HepG2 (cell line): Measurements from ENCODE around the gene JAZF1. TPM values are rescaled to one million over a fixed set of nuclear protein-coding genes. Genes with fewer than 3 reads are reported as not detected.

Experiments used
- ATAC-seq: fragments of 200-7000 bp; cut with Tn5 transposase; 3 replicates; pipeline ENCODE4 v1.9.1; 2020; ENCODE audit warnings: mild to moderate bottlenecking, moderate library complexity
- BruUV-seq: library from RNA; stranded (reverse); fragments of 400-500 nt; replicated peaks from 2 replicates; lab custom pipeline; 2021; lab: Mats Ljungman, UMichigan
- CTCF ChIA-PET: fragments of 300-600 bp; formaldehyde crosslinking; extraction: SDS; loops from one replicate; lab custom pipeline; 2021; ENCODE audit warnings: low total read pairs, inconsistent platforms, low intra/inter-chr PET ratio; lab: Yijun Ruan, JAX
- POLR2A ChIA-PET: fragments of 350-600 bp; sonication (Branson Sonifier 250); formaldehyde crosslinking; loops from one replicate; lab custom pipeline; 2020; ENCODE audit warnings: antibody characterized with exemption, inconsistent platforms; lab: Yijun Ruan, JAX
- DNase-seq: peaks from one replicate; pipeline ENCODE4 v3.0.0-alpha.2; 2015; ENCODE audit warnings: low spot score
- FAIRE-seq: peaks from 3 replicates; lab custom pipeline; 2011; peaks lifted over from hg19 to GRCh38; lab: Jason Lieb, UNC
- H2AFZ ChIP-seq: one replicate; pipeline ENCODE4 v1.6.1; 2011; ENCODE audit warnings: low read length, inconsistent platforms
- H3K27ac ChIP-seq: fragments of 300-600 bp; 3 replicates; pipeline ENCODE4 v1.8.0; 2011; ENCODE audit warnings: mixed run types, mild to moderate bottlenecking, mixed read lengths, low read length, inconsistent platforms; ENCODE audit not compliant: insufficient read depth; ENCODE audit errors: extremely low read length
- H3K27me3 ChIP-seq, 2 experiments: fragments of 200-600 bp in 1 of 2; 2 replicates in 1 of 2; 3 replicates in 1 of 2; pipeline versions ENCODE4 v1.6.0 to v1.8.0; 2011; ENCODE audit warnings: low read length in 2 of 2, mild to moderate bottlenecking in 2 of 2, moderate library complexity in 2 of 2, inconsistent platforms in 1 of 2; ENCODE audit not compliant: insufficient read depth in 2 of 2, control insufficient read depth in 1 of 2
- H3K36me3 ChIP-seq, 2 experiments: fragments of 200-600 bp in 1 of 2; replicated peaks in 1 of 2; 2 replicates in 1 of 2; 3 replicates in 1 of 2; pipeline versions ENCODE4 v1.5.1 to v1.8.0; 2011; ENCODE audit warnings: low read length in 2 of 2, inconsistent platforms in 1 of 2; ENCODE audit not compliant: insufficient read depth in 2 of 2, control insufficient read depth in 1 of 2
- H3K4me1 ChIP-seq: 2 replicates; pipeline ENCODE4 v1.5.1; 2012; ENCODE audit warnings: low read length, inconsistent platforms; ENCODE audit not compliant: insufficient read depth
- H3K4me2 ChIP-seq: 2 replicates; pipeline ENCODE4 v1.6.0; 2011; ENCODE audit warnings: low read depth, low read length, inconsistent platforms
- H3K4me3 ChIP-seq, 3 experiments: fragments of 200-600 bp in 1 of 3; sonication (generic), shearing (Covaris generic) in 1 of 3; replicated peaks in 1 of 3; 2 replicates each; pipeline ENCODE4 v1.5.1; 2011 to 2016; ENCODE audit warnings: low read length in 3 of 3, inconsistent platforms in 2 of 3, low read depth in 2 of 3, mild to moderate bottlenecking in 2 of 3, control low read depth in 1 of 3, mixed read lengths in 1 of 3; ENCODE audit not compliant: insufficient read depth in 1 of 3
- H3K79me2 ChIP-seq: one replicate; pipeline ENCODE4 v1.6.1; 2011; ENCODE audit warnings: low read length, inconsistent platforms; ENCODE audit not compliant: insufficient read depth
- H3K9ac ChIP-seq: 2 replicates; pipeline ENCODE4 v1.6.0; 2011; ENCODE audit warnings: mild to moderate bottlenecking, low read depth, low read length, inconsistent platforms; ENCODE audit not compliant: insufficient read depth
- H3K9me3 ChIP-seq: 2 replicates; pipeline ENCODE4 v1.5.1; 2012; ENCODE audit warnings: mild to moderate bottlenecking, low read length
- H4K20me1 ChIP-seq: 2 replicates; pipeline ENCODE4 v1.6.0; 2011; ENCODE audit warnings: inconsistent platforms, mild to moderate bottlenecking, low read length, moderate library complexity; ENCODE audit not compliant: insufficient read depth
- E2F1 ChIP-seq: sonication (generic); formaldehyde crosslinking; IDR thresholded peaks from 2 replicates; pipeline ENCODE4 v1.5.0; 2020; ENCODE audit warnings: missing genetic modification reagents
- NCOR1 ChIP-seq: fragments of 200-600 bp; sonication (generic); IDR thresholded peaks from 2 replicates; pipeline ENCODE4 v1.7.0; 2017; ENCODE audit warnings: antibody characterized with exemption, low read length, borderline replicate concordance
- SMARCE1 ChIP-seq: fragments of 450-650 bp; IDR thresholded peaks from 2 replicates; pipeline ENCODE4 v1.6.1; 2017; ENCODE audit warnings: borderline replicate concordance
- ZFP36 ChIP-seq: fragments of 150-350 bp; IDR thresholded peaks from 2 replicates; pipeline ENCODE4 v1.6.1; 2018; ENCODE audit warnings: borderline replicate concordance, low read length, low read depth; ENCODE audit not compliant: partially characterized antibody
- ZMYM2 ChIP-seq: sonication (generic); formaldehyde crosslinking; IDR thresholded peaks from 2 replicates; pipeline ENCODE4 v1.8.0; 2022; ENCODE audit warnings: mild to moderate bottlenecking, missing genetic modification reagents
- ZNF10 ChIP-seq: sonication (generic); formaldehyde crosslinking; IDR thresholded peaks from 2 replicates; pipeline ENCODE4 v1.4.0; 2020; ENCODE audit warnings: mild to moderate bottlenecking, low read depth, missing genetic modification reagents, borderline replicate concordance
- ZNF264 ChIP-seq: sonication (generic); formaldehyde crosslinking; IDR thresholded peaks from 2 replicates; pipeline ENCODE4 v1.4.0; 2020; ENCODE audit warnings: missing genetic modification reagents
- ZNF484 ChIP-seq: sonication (generic); formaldehyde crosslinking; IDR thresholded peaks from 2 replicates; pipeline ENCODE4 v1.5.1; 2020; ENCODE audit warnings: mild to moderate bottlenecking, low read depth, missing genetic modification reagents, borderline replicate concordance
- ZNF772 ChIP-seq: sonication (generic); formaldehyde crosslinking; IDR thresholded peaks from 2 replicates; pipeline ENCODE4 v1.5.0; 2020; ENCODE audit warnings: mild to moderate bottlenecking, missing genetic modification reagents
- ZNF777 ChIP-seq: sonication (generic); formaldehyde crosslinking; IDR thresholded peaks from 2 replicates; pipeline ENCODE4 v1.4.0; 2020; ENCODE audit warnings: missing genetic modification reagents
- ZSCAN31 ChIP-seq: sonication (generic); formaldehyde crosslinking; IDR thresholded peaks from 2 replicates; pipeline ENCODE4 v1.5.0; 2020; ENCODE audit warnings: low read depth, mild to moderate bottlenecking, missing genetic modification reagents
- WGBS: methylation state at CpG from one replicate; pipeline ENCODE4 v1.1.6; 2017; ENCODE audit warnings: low lambda C conversion rate; 5-methylcytosine and 5-hydroxymethylcytosine counted together
- in situ Hi-C: cut with HindIII; loops from 2 replicates; pipeline ENCODE4 v1.10.0; 2017; ENCODE audit warnings: low pct_unique_long_range_greater_than_20kb; ENCODE audit not compliant: extremely low pct_ligation_motif_present
- intact Hi-C: fragments of 100-400 bp; cut with micrococcal nuclease; formaldehyde crosslinking; loops from one replicate; pipeline ENCODE4 v1.10.0; 2022; ENCODE audit not compliant: unreplicated experiment
- polyA plus RNA-seq, 8 experiments: library from polyadenylated mRNA; depleted of rRNA in 3 of 8; stranded (reverse) in 7 of 8; unstranded in 1 of 8; fragments of >200 nt; fragmentation: Illumina TruSeq in 4 of 8; extraction: Trizol in 4 of 8; gene quantifications; 2 replicates each; pipeline versions ENCODE4 v1.2.1 to v1.2.3, GENCODE V29; 2011 to 2016; ENCODE audit warnings: low read depth in 4 of 8, missing spikeins in 1 of 8, mixed read lengths in 1 of 8; ENCODE audit not compliant: insufficient read depth in 1 of 8
- total RNA-seq, 5 experiments: library from RNA; depleted of rRNA; stranded (reverse); fragments of >200 nt; fragmentation: Illumina TruSeq; extraction: Trizol; gene quantifications; 2 replicates each; pipeline ENCODE4 v1.2.3, GENCODE V29; 2016; ENCODE audit warnings: low read depth in 1 of 5

JAZF1 gene
- total and polyA plus RNA-seq, 2 of the 13 experiments (the other 11 are each of a cell fraction or from before 2014, with no cell fraction given): not detected

- TF ChIP-seq ZNF484 (CRISPR knock-in tag) (no peak), ZNF772 (CRISPR knock-in tag) (no peak)
Observed at GRCh38 chr7:27998382-27998781, 182.2 kb downstream of the JAZF1 start (continued).

- no peaks in the 10 kb centered on the region for H3K79me2 ChIP-seq
- no peak overlapping the region for H3K4me3 ChIP-seq
- in situ Hi-C loops (no loop called here), intact Hi-C loops (no loop called here)
- no peak for TF ChIP-seq ZSCAN31 (CRISPR knock-in tag)
- TF ChIP-seq ZFP36: no peak
- no peak overlapping the region for H3K4me2 ChIP-seq
- BruUV-seq: no TSS peak
- no peak overlapping the region for H3K9ac ChIP-seq
- DNase-seq: no peak
- no peak for ATAC-seq
- POLR2A ChIA-PET: no interaction called here
- H2AFZ ChIP-seq: no peak overlapping the region
- no peaks in the 10 kb centered on the region for H3K9me3 ChIP-seq
- H3K27me3 ChIP-seq: peaks cover 0 to 14% of the 10 kb centered on the region in 2 experiments; a peak in 2 of 5 replicates
- H3K4me1 ChIP-seq: no peaks in the 10 kb centered on the region
- CTCF ChIA-PET: no interaction called here
- FAIRE-seq: no peak
- no peaks in the 10 kb centered on the region for H4K20me1 ChIP-seq
- no peak overlapping the region for H3K27ac ChIP-seq
- WGBS: 0% methylated on average over 1 of the region's 1 CpG
- H3K36me3 ChIP-seq: no peaks in the 10 kb centered on the region
Observed at GRCh38 chr7:27997188-27997707, 183.3 kb downstream of the JAZF1 start.

GRCh38 chr7:27996141-27996540, 184.5 kb downstream of the JAZF1 start:
- intact Hi-C loops (no loop called here), in situ Hi-C loops (no loop called here)
- BruUV-seq: no TSS peak
- Histone ChIP-seq H3K9ac (no peak overlapping the region), H2AFZ (no peak overlapping the region), H3K4me2 (no peak overlapping the region), H3K4me3 (no peak overlapping the region), H3K27me3 (peaks cover 0 to 14% of the 10 kb centered on the region in 2 experiments; a peak in 2 of 5 replicates), H3K36me3 (no peaks in the 10 kb centered on the region)
- POLR2A ChIA-PET: no interaction called here
- 47% methylated on average over 6 of the region's 7 CpGs for WGBS
- no peak for TF ChIP-seq ZNF10 (CRISPR knock-in tag)
- no peak for TF ChIP-seq ZNF264 (CRISPR knock-in tag)
- TF ChIP-seq ZNF777 (CRISPR knock-in tag): no peak
- TF ChIP-seq ZMYM2: no peak
- no peak for TF ChIP-seq NCOR1
- TF ChIP-seq SMARCE1: no peak
- TF ChIP-seq E2F1 (CRISPR knock-in tag): no peak
- TF ChIP-seq, all 625 proteins: peak for 0
- Histone ChIP-seq H3K79me2 (no peaks in the 10 kb centered on the region), H3K4me1 (no peaks in the 10 kb centered on the region), H3K9me3 (no peaks in the 10 kb centered on the region), H3K27ac (no peak overlapping the region), H4K20me1 (no peaks in the 10 kb centered on the region)
- ATAC-seq (no peak), DNase-seq (no peak), FAIRE-seq (no peak)
- CTCF ChIA-PET: no interaction called here
